ENCODE measurements around the gene HES1. TPM values are rescaled to one million over a fixed set of nuclear protein-coding genes. Genes with fewer than 3 reads are reported as not detected.

Gene HES1

DNA sequence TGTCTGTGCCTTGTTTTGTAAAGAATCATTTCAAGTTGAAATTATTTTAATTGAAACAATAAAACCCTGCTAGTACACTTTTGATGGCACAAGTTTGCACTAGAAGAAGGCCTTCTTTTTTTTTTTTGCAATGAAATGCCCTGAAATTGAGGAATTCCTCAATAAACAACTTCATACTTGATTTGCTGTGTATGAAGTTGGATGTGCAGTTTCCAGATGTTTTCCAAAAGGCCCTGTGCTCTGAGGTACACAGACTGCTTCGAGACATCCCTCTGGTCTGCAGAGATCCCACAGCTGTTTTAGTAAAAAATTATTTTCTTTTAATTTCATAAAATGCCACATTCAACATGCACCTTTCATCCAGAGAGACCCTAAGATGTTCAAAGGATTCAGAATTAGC, 48.9 kb downstream of the HES1 start:
- Histone ChIP-seq H3K18ac (ENCODE audit: low read length) (no peak overlapping the region), H3K36me3 (ENCODE audit: control insufficient read depth, insufficient read depth, low read length) (no peaks in the 10 kb centered on the region), H3K27ac (ENCODE audit: low read depth, low read length) (no peak overlapping the region), H2BK5ac (ENCODE audit: low read length) (no peak overlapping the region), H2BK15ac (replicated peaks; ENCODE audit: low read depth) (no peak overlapping the region), H3K4me1 (ENCODE audit: control insufficient read depth, low read depth, low read length) (no peaks in the 10 kb centered on the region), H3K79me1 (ENCODE audit: low read length) (no peaks in the 10 kb centered on the region), H3K4ac (ENCODE audit: low read depth, low read length) (no peak overlapping the region), H4K8ac (ENCODE audit: low read depth, low read length) (no peak overlapping the region), H4K5ac (ENCODE audit: low read length) (no peak overlapping the region), H3K23ac (ENCODE audit: low read length) (no peak overlapping the region), H3K4me2 (ENCODE audit: low read length) (no peak overlapping the region), H3K56ac (ENCODE audit: low read length) (no peak overlapping the region), H3K9ac (ENCODE audit: low read length) (no peak overlapping the region), H2AK5ac (ENCODE audit: low read length) (no peak overlapping the region), H2BK120ac (ENCODE audit: low read depth, low read length) (no peak overlapping the region), H3K4me3 (ENCODE audit: low read length) (no peak overlapping the region), H3K27me3 (ENCODE audit: insufficient read depth, low read length, poor library complexity) (no peaks in the 10 kb centered on the region), H3K79me2 (ENCODE audit: control insufficient read depth, insufficient read depth, low read length) (no peaks in the 10 kb centered on the region)
- no peak for DNase-seq
- WGBS (ENCODE audit: extremely low coverage, insufficient coverage, low lambda C conversion rate) = no CpG with 5 or more reads among the region's 1 CpG

DNA sequence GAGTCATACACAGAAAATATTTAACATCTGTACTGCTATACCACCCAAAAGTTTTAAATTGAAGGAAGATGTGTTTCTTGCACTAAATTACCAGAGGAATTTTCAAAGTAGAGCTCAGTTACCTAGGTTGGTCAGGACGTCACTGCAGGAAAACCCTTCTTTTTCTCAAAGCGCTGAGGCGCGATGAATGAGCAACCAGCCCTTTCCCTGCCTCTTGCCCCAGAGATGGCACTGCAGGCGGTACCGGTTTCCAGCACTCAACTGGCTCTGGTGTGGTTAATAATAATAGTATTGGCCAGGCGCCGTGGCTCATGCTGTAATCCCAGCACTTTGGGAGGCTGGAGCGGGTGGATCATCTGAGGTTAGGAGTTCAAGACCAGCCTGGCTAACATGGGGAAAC, 49.3 kb downstream of the HES1 start:
- H3K4ac ChIP-seq (ENCODE audit: low read depth, low read length) = no peak overlapping the region
- no peak overlapping the region for H4K8ac ChIP-seq (ENCODE audit: low read depth, low read length)
- H3K36me3 ChIP-seq (ENCODE audit: control insufficient read depth, insufficient read depth, low read length) = no peaks in the 10 kb centered on the region
- H3K27me3 ChIP-seq (ENCODE audit: insufficient read depth, low read length, poor library complexity) = no peaks in the 10 kb centered on the region
- WGBS (ENCODE audit: extremely low coverage, insufficient coverage, low lambda C conversion rate) = no CpG with 5 or more reads among the region's 9 CpGs
- no peaks in the 10 kb centered on the region for H3K79me1 ChIP-seq (ENCODE audit: low read length)
- no peak overlapping the region for H4K5ac ChIP-seq (ENCODE audit: low read length)
- no peak overlapping the region for H2BK5ac ChIP-seq (ENCODE audit: low read length)
- H3K79me2 ChIP-seq (ENCODE audit: control insufficient read depth, insufficient read depth, low read length) = no peaks in the 10 kb centered on the region
- no peak overlapping the region for H3K4me3 ChIP-seq (ENCODE audit: low read length)
- H3K4me2 ChIP-seq (ENCODE audit: low read length) = no peak overlapping the region
- H2BK120ac ChIP-seq (ENCODE audit: low read depth, low read length) = no peak overlapping the region
- no peaks in the 10 kb centered on the region for H3K4me1 ChIP-seq (ENCODE audit: control insufficient read depth, low read depth, low read length)
- H3K9ac ChIP-seq (ENCODE audit: low read length) = no peak overlapping the region
- H3K18ac ChIP-seq (ENCODE audit: low read length) = no peak overlapping the region
- H2AK5ac ChIP-seq (ENCODE audit: low read length) = no peak overlapping the region
- no peak overlapping the region for H3K23ac ChIP-seq (ENCODE audit: low read length)
- H3K56ac ChIP-seq (ENCODE audit: low read length) = no peak overlapping the region
- H3K27ac ChIP-seq (ENCODE audit: low read depth, low read length) = no peak overlapping the region
- no peak overlapping the region for H2BK15ac ChIP-seq (replicated peaks; ENCODE audit: low read depth)
- DNase-seq = no peak

DNA sequence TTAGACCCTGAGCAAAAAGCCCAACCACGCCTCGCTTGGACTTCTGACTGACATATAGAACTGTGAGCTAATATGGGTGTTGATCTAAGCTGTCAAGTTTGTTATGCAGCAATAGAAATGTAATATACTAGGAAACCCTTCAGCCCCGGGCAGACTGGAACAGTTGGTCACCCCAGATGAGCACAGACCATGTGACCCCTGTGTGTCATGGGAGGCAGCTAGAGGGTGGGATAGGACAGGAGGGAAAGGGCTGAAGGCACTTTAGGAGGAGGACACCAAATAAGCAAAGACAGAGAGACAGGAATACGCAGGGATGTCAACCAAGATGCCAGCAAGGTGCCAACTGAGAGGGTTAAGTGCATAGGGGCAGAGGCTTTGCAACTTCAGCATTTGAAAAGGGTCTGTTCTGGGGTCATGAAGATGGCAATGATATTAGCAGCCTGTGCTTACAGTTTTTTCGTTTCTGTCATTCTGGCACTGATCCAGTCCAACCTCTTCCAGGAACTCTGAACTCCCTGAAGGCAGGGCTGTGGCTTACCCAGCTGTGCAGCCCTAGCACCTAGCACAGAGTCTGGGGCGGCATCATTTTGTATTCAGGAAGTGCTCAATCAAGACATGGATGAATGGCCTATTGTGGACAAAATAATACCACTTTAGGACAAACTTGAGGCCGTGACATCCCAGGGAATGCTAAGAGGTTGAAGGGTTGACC, 51.4 kb downstream of the HES1 start:
- Histone ChIP-seq H3K79me2 (ENCODE audit: control insufficient read depth, insufficient read depth, low read length) (no peaks in the 10 kb centered on the region), H3K27ac (ENCODE audit: low read depth, low read length) (no peak overlapping the region), H2BK5ac (ENCODE audit: low read length) (no peak overlapping the region), H2BK15ac (replicated peaks; ENCODE audit: low read depth) (no peak overlapping the region), H4K8ac (ENCODE audit: low read depth, low read length) (no peak overlapping the region), H3K18ac (ENCODE audit: low read length) (no peak overlapping the region), H3K79me1 (ENCODE audit: low read length) (no peaks in the 10 kb centered on the region), H3K4ac (ENCODE audit: low read depth, low read length) (no peak overlapping the region), H4K5ac (ENCODE audit: low read length) (no peak overlapping the region), H3K9ac (ENCODE audit: low read length) (no peak overlapping the region), H3K23ac (ENCODE audit: low read length) (no peak overlapping the region), H2AK5ac (ENCODE audit: low read length) (no peak overlapping the region), H3K27me3 (ENCODE audit: insufficient read depth, low read length, poor library complexity) (no peaks in the 10 kb centered on the region), H3K56ac (ENCODE audit: low read length) (no peak overlapping the region), H3K4me2 (ENCODE audit: low read length) (no peak overlapping the region), H3K36me3 (ENCODE audit: control insufficient read depth, insufficient read depth, low read length) (no peaks in the 10 kb centered on the region), H3K4me1 (ENCODE audit: control insufficient read depth, low read depth, low read length) (no peaks in the 10 kb centered on the region), H3K4me3 (ENCODE audit: low read length) (no peak overlapping the region), H2BK120ac (ENCODE audit: low read depth, low read length) (no peak overlapping the region)
- WGBS (ENCODE audit: extremely low coverage, insufficient coverage, low lambda C conversion rate) = no CpG with 5 or more reads among the region's 7 CpGs
- DNase-seq = no peak

Small RNA genes lying within 50 kb of the gene (small RNA-seq; reads per million reads assigned to genes)
- not detected for gene RN7SL215P (ENCODE audit: insufficient read depth)
